Stomach smooth muscle (tissue), 2 donors: ENCODE results near the gene NTN4.
"Not testable (repeated sequence)": the region's sequence is repeated elsewhere in the genome, so short reads cannot be mapped to it uniquely, and the experiment has no call there.

ENCODE experiments used
- H3K27ac ChIP-seq: one replicate; pipeline ENCODE4 v1.7.0; 2013; ENCODE audit warnings: mild to moderate bottlenecking, low read length, inconsistent platforms
- H3K27me3 ChIP-seq, 2 donors: one replicate each; pipeline ENCODE4 v1.7.0; 2013; ENCODE audit warnings: low read length in 2 of 2; ENCODE audit not compliant: insufficient read depth in 2 of 2, control insufficient read depth in 1 of 2
- H3K36me3 ChIP-seq, 2 donors: one replicate each; pipeline ENCODE4 v1.7.0; 2013; ENCODE audit warnings: low read length in 2 of 2; ENCODE audit not compliant: control insufficient read depth in 2 of 2, insufficient read depth in 2 of 2
- H3K4me1 ChIP-seq: one replicate; pipeline ENCODE4 v1.7.0; 2013; ENCODE audit warnings: low read length; ENCODE audit not compliant: control insufficient read depth, insufficient read depth
- H3K4me3 ChIP-seq, 2 donors: one replicate each; pipeline ENCODE4 v1.7.0; 2013; ENCODE audit warnings: low read length in 2 of 2
- H3K9ac ChIP-seq, 2 donors: one replicate each; pipeline ENCODE4 v1.7.0; 2013; ENCODE audit warnings: low read length in 2 of 2, mild to moderate bottlenecking in 1 of 2
- H3K9me3 ChIP-seq, 2 donors: one replicate each; pipeline ENCODE4 v1.7.0; 2013; ENCODE audit warnings: low read length in 2 of 2; ENCODE audit not compliant: control insufficient read depth in 2 of 2
- donor health status: healthy.
- donor health status: Pancreatic carcinoma.

Gene NTN4

GRCh38 chr12:95687937-95688336 lies 102.6 kb downstream of the NTN4 start:
- H3K27ac ChIP-seq, result no peak overlapping the region
- H3K9ac ChIP-seq, result no peak overlapping the region
- peaks cover 3 to 5% of the 10 kb centered on the region in 2 donors for H3K36me3 ChIP-seq
- no peaks in the 10 kb centered on the region for H3K27me3 ChIP-seq
- no peaks in the 10 kb centered on the region for H3K4me1 ChIP-seq
- H3K9me3 ChIP-seq, result no peaks in the 10 kb centered on the region
- H3K4me3 ChIP-seq, result no peak overlapping the region

GRCh38 chr12:95683418-95683817 lies 107.1 kb downstream of the NTN4 start:
- no peak overlapping the region for H3K9ac ChIP-seq
- H3K27ac ChIP-seq, result no peak overlapping the region
- no peak overlapping the region for H3K4me3 ChIP-seq
- no peaks in the 10 kb centered on the region for H3K4me1 ChIP-seq
- H3K9me3 ChIP-seq, result no peaks in the 10 kb centered on the region
- H3K27me3 ChIP-seq, result no peaks in the 10 kb centered on the region
- peaks cover 5 to 10% of the 10 kb centered on the region in 2 donors for H3K36me3 ChIP-seq

- no peak overlapping the region for H3K27ac ChIP-seq
- H3K4me3 ChIP-seq, result no peak overlapping the region
- H3K4me1 ChIP-seq, result no peaks in the 10 kb centered on the region
- H3K36me3 ChIP-seq, result peaks cover 5 to 10% of the 10 kb centered on the region in 2 donors
- no peaks in the 10 kb centered on the region for H3K27me3 ChIP-seq
- no peak overlapping the region for H3K9ac ChIP-seq
- H3K9me3 ChIP-seq, result no peaks in the 10 kb centered on the region
These were observed 109.3 kb downstream of the NTN4 start for GRCh38 chr12:95681210-95681765.

- no peaks in the 10 kb centered on the region for H3K27me3 ChIP-seq
- H3K4me3 ChIP-seq, result no peak overlapping the region
- peaks cover 4 to 10% of the 10 kb centered on the region in 2 donors for H3K36me3 ChIP-seq
- no peaks in the 10 kb centered on the region for H3K9me3 ChIP-seq
- no peaks in the 10 kb centered on the region for H3K4me1 ChIP-seq
- no peak overlapping the region for H3K27ac ChIP-seq
- H3K9ac ChIP-seq, result no peak overlapping the region
These were observed 111.9 kb downstream of the NTN4 start for GRCh38 chr12:95678684-95679083.

- not testable (repeated sequence) for H3K4me3 ChIP-seq, H3K9me3 ChIP-seq, H3K36me3 ChIP-seq, H3K27ac ChIP-seq, H3K4me1 ChIP-seq, H3K27me3 ChIP-seq, H3K9ac ChIP-seq
These were observed 112.8 kb downstream of the NTN4 start for GRCh38 chr12:95677782-95678181.

- Histone ChIP-seq H3K27ac (no peak overlapping the region), H3K9me3 (no peaks in the 10 kb centered on the region), H3K4me3 (no peak overlapping the region), H3K27me3 (no peaks in the 10 kb centered on the region), H3K9ac (no peak overlapping the region), H3K36me3 (peaks cover 0 to 3% of the 10 kb centered on the region in 2 donors), H3K4me1 (no peaks in the 10 kb centered on the region)
These were observed 115.9 kb downstream of the NTN4 start for GRCh38 chr12:95674631-95675030.

GRCh38 chr12:95674163-95674562 lies 116.4 kb downstream of the NTN4 start:
- Histone ChIP-seq H3K27ac (no peak overlapping the region), H3K9ac (no peak overlapping the region)

GRCh38 chr12:95673576-95673975 lies 117.0 kb downstream of the NTN4 start:
- Histone ChIP-seq H3K9ac (no peak overlapping the region), H3K36me3 (peaks cover 0 to 3% of the 10 kb centered on the region in 2 donors), H3K27ac (no peak overlapping the region), H3K27me3 (no peaks in the 10 kb centered on the region), H3K4me1 (no peaks in the 10 kb centered on the region), H3K9me3 (no peaks in the 10 kb centered on the region), H3K4me3 (no peak overlapping the region)

More at GRCh38 chr12:95674163-95674562, 116.4 kb downstream of the NTN4 start:
- no peak overlapping the region for H3K4me3 ChIP-seq
- H3K9me3 ChIP-seq, result no peaks in the 10 kb centered on the region
- H3K27me3 ChIP-seq, result no peaks in the 10 kb centered on the region
- peaks cover 0 to 3% of the 10 kb centered on the region in 2 donors for H3K36me3 ChIP-seq
- no peaks in the 10 kb centered on the region for H3K4me1 ChIP-seq

- no peaks in the 10 kb centered on the region for H3K27me3 ChIP-seq
- H3K4me1 ChIP-seq, result no peaks in the 10 kb centered on the region
- peaks cover 0 to 3% of the 10 kb centered on the region in 2 donors for H3K36me3 ChIP-seq
- H3K9ac ChIP-seq, result no peak overlapping the region
- H3K4me3 ChIP-seq, result no peak overlapping the region
- H3K9me3 ChIP-seq, result no peaks in the 10 kb centered on the region
- H3K27ac ChIP-seq, result no peak overlapping the region
These were observed 118.4 kb downstream of the NTN4 start for GRCh38 chr12:95672166-95672565.

- Histone ChIP-seq H3K27me3 (no peaks in the 10 kb centered on the region), H3K9me3 (no peaks in the 10 kb centered on the region), H3K9ac (no peak overlapping the region), H3K36me3 (peaks cover 0 to 3% of the 10 kb centered on the region in 2 donors), H3K4me1 (no peaks in the 10 kb centered on the region), H3K27ac (no peak overlapping the region), H3K4me3 (no peak overlapping the region)
These were observed 119.3 kb downstream of the NTN4 start for GRCh38 chr12:95671265-95671664.

GRCh38 chr12:95663525-95663924 lies 127.0 kb downstream of the NTN4 start:
- Histone ChIP-seq H3K36me3 (peaks cover 0 to 7% of the 10 kb centered on the region in 2 donors), H3K9me3 (no peaks in the 10 kb centered on the region), H3K4me3 (no peak overlapping the region), H3K4me1 (no peaks in the 10 kb centered on the region), H3K27ac (no peak overlapping the region), H3K9ac (no peak overlapping the region), H3K27me3 (no peaks in the 10 kb centered on the region)
